ENCODE data around the gene SH3GLB2. TPM values are rescaled to one million over a fixed set of nuclear protein-coding genes. Genes with fewer than 3 reads are reported as not detected.

Gene SH3GLB2
- total RNA-seq, 4 donors from 2014 or later: 89.5 to 139 (median 93.7) TPM

GRCh38 chr9:129069862-129070641, 41.9 kb upstream of the SH3GLB2 start:
- TF ChIP-seq POLR2A (IDR thresholded peaks at IDR 0.05) (no peak), CTCF (IDR thresholded peaks at IDR 0.05) (no peak)
- no peak for DNase-seq
- 91 to 92% methylated on average over 16 to 24 of the region's 26 CpGs for WGBS, 2 donors
- intact Hi-C loops (cut with DNase I): no loop called here
- no peaks in the 10 kb centered on the region for H3K4me1 ChIP-seq
- no peaks in the 10 kb centered on the region for H3K27me3 ChIP-seq
- H3K36me3 ChIP-seq: peaks cover 24% of the 10 kb centered on the region in 2 donors
- no peaks in the 10 kb centered on the region for H3K9me3 ChIP-seq
- H3K27ac ChIP-seq: no peak overlapping the region
- H3K4me3 ChIP-seq (replicated peaks in 1 of 3): no peak overlapping the region

- 84 to 88% methylated on average over 15 to 28 of the region's 31 CpGs for WGBS, 2 donors
- TF ChIP-seq CTCF (IDR thresholded peaks at IDR 0.05) (no peak), POLR2A (IDR thresholded peaks at IDR 0.05) (no peak)
- DNase-seq: peak in 1 of 2 donors; percentile 16
These were observed 41.1 kb upstream of the SH3GLB2 start for GRCh38 chr9:129068990-129069861.

GRCh38 chr9:129068110-129068509, 40.0 kb upstream of the SH3GLB2 start:
- no peaks in the 10 kb centered on the region for H3K9me3 ChIP-seq
- no peak for DNase-seq
- H3K36me3 ChIP-seq: peaks cover 36 to 39% of the 10 kb centered on the region in 2 donors
- no peak overlapping the region for H3K27ac ChIP-seq
- intact Hi-C loops (cut with DNase I): no loop called here
- no peaks in the 10 kb centered on the region for H3K27me3 ChIP-seq
- 94 to 99% methylated on average over 14 to 18 of the region's 19 CpGs for WGBS, 2 donors
- no peaks in the 10 kb centered on the region for H3K4me1 ChIP-seq
- TF ChIP-seq POLR2A (IDR thresholded peaks at IDR 0.05): no peak
- TF ChIP-seq CTCF (IDR thresholded peaks at IDR 0.05): no peak
- H3K4me3 ChIP-seq (replicated peaks in 1 of 3): no peak overlapping the region

More at GRCh38 chr9:129068990-129069861, 41.1 kb upstream of the SH3GLB2 start:
- Histone ChIP-seq H3K36me3 (peaks cover 26 to 30% of the 10 kb centered on the region in 2 donors), H3K4me3 (replicated peaks in 1 of 3) (no peak overlapping the region), H3K9me3 (no peaks in the 10 kb centered on the region), H3K27me3 (no peaks in the 10 kb centered on the region), H3K27ac (no peak overlapping the region), H3K4me1 (no peaks in the 10 kb centered on the region)
- intact Hi-C loops (cut with DNase I): no loop called here

GRCh38 chr9:129064499-129064908, 36.4 kb upstream of the SH3GLB2 start:
- DNase-seq: no peak
- WGBS, 2 donors: 98% methylated on average over 8 of the region's 8 CpGs
- no peaks in the 10 kb centered on the region for H3K9me3 ChIP-seq
- H3K4me3 ChIP-seq (replicated peaks in 1 of 3): no peak overlapping the region
- H3K27ac ChIP-seq: no peak overlapping the region
- no peaks in the 10 kb centered on the region for H3K4me1 ChIP-seq
- intact Hi-C loops (cut with DNase I): no loop called here
- H3K27me3 ChIP-seq: no peaks in the 10 kb centered on the region
- TF ChIP-seq POLR2A (IDR thresholded peaks at IDR 0.05) (no peak), CTCF (IDR thresholded peaks at IDR 0.05) (no peak)
- H3K36me3 ChIP-seq: peaks cover 57 to 58% of the 10 kb centered on the region in 2 donors
